Stimulated activated CD4-positive, alpha-beta T cell treated with anti-CD3 and anti-CD28 coated beads, TNF-alpha, amount 100 ng/mL, for 4 hours (primary cell): ENCODE measurements around the gene PRRX2.

ENCODE experiments used
- DNase-seq, 3 experiments: peaks; one replicate each; pipeline ENCODE4 v3.0.0-alpha.2; 2020; ENCODE audit warnings: low read depth in 3 of 3

PRRX2 gene

GRCh38 chr9:129665389-129665775 lies at the start of gene PRRX2:
Gene PRRX2, plus strand, starts transcription at chr9:129665647. Its CDS starts 221 bp downstream, at chr9:129665868.
- peak; percentile 17 to 29 (median 28) for DNase-seq

- no peak for DNase-seq
Observed at GRCh38 chr9:129617167-129617566, 48.3 kb upstream of the PRRX2 start.

- no peak for DNase-seq
Observed at GRCh38 chr9:129619787-129620668, 45.4 kb upstream of the PRRX2 start.

- DNase-seq = no peak
Observed at GRCh38 chr9:129620669-129621295, 44.7 kb upstream of the PRRX2 start, which contains the start of gene C9orf50. Gene C9orf50, minus strand, starts transcription at chr9:129621101. Its CDS starts 527 bp downstream, at chr9:129620574.

GRCh38 chr9:129623331-129623730 lies 42.1 kb upstream of the PRRX2 start:
- no peak for DNase-seq

- peak; percentile 38 to 58 (median 52) for DNase-seq
Observed at GRCh38 chr9:129624168-129624759, 41.2 kb upstream of the PRRX2 start.

- no peak for DNase-seq
Observed at GRCh38 chr9:129624947-129625346, 40.5 kb upstream of the PRRX2 start.

GRCh38 chr9:129626079-129626624 lies 39.3 kb upstream of the PRRX2 start, which contains the start of gene NTMT1:
Gene NTMT1, plus strand, starts transcription at chr9:129626163. Its CDS starts 6,541 bp downstream, at chr9:129632704.
- DNase-seq = peak; percentile 82 to 87 (median 84)

GRCh38 chr9:129626625-129627284 lies 38.7 kb upstream of the PRRX2 start:
- DNase-seq = no peak

- DNase-seq = no peak
Observed at GRCh38 chr9:129627556-129628440, 37.6 kb upstream of the PRRX2 start.

GRCh38 chr9:129628709-129629108 lies 36.7 kb upstream of the PRRX2 start:
- DNase-seq = no peak

GRCh38 chr9:129629251-129629820 lies 36.1 kb upstream of the PRRX2 start:
- DNase-seq = no peak

- no peak for DNase-seq
Observed at GRCh38 chr9:129630967-129631673, 34.3 kb upstream of the PRRX2 start.

GRCh38 chr9:129631674-129632129 lies 33.7 kb upstream of the PRRX2 start:
- DNase-seq = no peak

- no peak for DNase-seq
Observed at GRCh38 chr9:129632460-129632859, 33.0 kb upstream of the PRRX2 start.

GRCh38 chr9:129633207-129633606 lies 32.2 kb upstream of the PRRX2 start:
- DNase-seq = no peak

GRCh38 chr9:129633848-129634247 lies 31.6 kb upstream of the PRRX2 start:
- DNase-seq = no peak

- DNase-seq = no peak
Observed at GRCh38 chr9:129635099-129636065, 30.1 kb upstream of the PRRX2 start.
